Hepatic stellate cell (primary cell): Measurements from ENCODE around the gene CBL.

Source experiments
- DNase-seq: peaks from one replicate; pipeline ENCODE4 v3.0.0; 2011; ENCODE audit warnings: low spot score

Gene CBL

GRCh38 chr11:119347242-119347641 is 141.1 kb downstream of the CBL start:
- DNase-seq = peak; percentile 51

- DNase-seq = no peak
Measured at GRCh38 chr11:119347940-119348605, 141.9 kb downstream of the CBL start.

GRCh38 chr11:119350302-119350701 is 144.2 kb downstream of the CBL start:
- no peak for DNase-seq

- DNase-seq = no peak
Measured at GRCh38 chr11:119351232-119351631, 145.1 kb downstream of the CBL start.

- DNase-seq = no peak
Measured at GRCh38 chr11:119352857-119353260, 146.7 kb downstream of the CBL start.

- DNase-seq = no peak
Measured at GRCh38 chr11:119355091-119355843, 149.1 kb downstream of the CBL start.

GRCh38 chr11:119356349-119357031 is 150.4 kb downstream of the CBL start:
- DNase-seq = peak; percentile 92

- no peak for DNase-seq
Measured at GRCh38 chr11:119357074-119357473, 150.9 kb downstream of the CBL start.
